ENCODE measurements around the gene TMEM98.
"Not testable (repeated sequence)": the region's sequence is repeated elsewhere in the genome, so short reads cannot be mapped to it uniquely, and the experiment has no call there.

Gene TMEM98

DNA sequence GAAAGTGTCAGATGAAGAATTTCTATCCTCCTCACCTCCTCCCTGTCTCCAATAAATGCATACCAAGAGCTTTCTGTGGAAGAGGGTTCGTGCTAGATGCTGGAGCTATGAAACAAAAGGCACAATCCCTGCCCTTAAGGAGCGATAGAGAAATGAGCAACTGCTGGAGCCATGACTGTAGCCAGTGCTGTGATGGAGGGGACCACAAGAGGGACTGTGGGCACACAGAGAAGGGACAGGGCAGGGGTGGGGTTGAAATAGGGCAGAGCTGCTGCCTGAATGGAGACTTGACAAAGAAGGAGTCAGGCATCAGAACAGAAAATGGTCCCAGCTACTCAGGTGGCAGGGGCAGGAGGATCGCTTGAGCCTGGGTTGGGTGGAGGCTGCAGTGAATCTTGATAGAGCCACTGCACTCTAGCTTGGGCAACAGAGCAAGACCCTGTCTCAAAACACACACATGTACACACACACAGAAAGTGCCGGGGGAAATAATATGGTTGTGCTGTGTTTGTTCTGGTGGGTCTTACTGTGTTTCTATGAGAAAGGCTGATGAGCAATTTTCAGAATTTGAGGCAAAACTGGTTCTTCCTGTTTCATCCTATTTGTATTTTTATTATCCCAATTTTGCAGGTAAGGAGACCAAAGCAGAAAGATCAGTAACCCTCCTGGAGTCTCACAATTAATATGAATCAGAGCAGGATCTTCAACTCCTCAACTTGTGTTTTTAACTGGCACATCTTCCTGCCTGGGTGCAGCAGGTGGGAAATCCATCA, 16.5 kb downstream of the TMEM98 start:
- no peak for DNase-seq

DNA sequence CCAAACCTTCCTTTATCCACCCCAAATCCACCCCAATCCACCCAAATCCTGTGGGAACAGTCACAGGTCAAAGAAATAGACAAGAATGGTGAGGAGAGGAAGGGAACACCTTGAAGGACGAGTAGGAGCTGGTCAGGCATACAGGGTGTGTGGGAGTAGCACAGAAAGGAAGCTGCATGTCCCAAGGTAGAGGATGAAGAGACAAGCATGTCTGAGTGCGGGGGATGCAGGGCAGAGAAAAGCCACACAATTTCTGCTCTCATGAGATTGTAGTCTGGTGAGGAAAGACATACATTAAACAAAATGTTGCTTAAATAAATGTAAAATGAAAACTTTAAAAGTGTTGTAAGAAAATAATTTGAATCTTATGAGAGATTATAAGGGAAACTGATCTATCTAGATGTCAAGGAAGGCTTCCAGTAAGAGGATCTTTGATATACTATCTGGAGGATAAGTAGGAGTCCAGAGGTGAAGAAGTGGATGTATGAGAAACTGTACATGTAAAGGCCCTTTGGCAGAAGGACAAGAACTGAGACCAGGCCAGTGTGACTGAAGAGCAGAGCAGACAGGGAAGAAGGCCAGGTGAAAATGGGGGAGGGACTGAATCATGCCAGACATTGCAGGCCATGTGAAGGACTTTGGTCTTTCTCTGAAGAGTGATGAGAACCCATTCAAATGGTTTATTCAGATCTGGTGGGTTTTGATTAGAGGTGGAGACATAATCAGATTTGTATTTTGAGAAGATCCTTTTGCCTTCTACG, 18.6 kb downstream of the TMEM98 start:
- DNase-seq, result no peak

- DNase-seq, result no peak
Observed at GRCh38 chr17:32947736-32948135, 19.8 kb downstream of the TMEM98 start.

- no peak for DNase-seq
Observed at GRCh38 chr17:32949181-32949580, 21.2 kb downstream of the TMEM98 start.

- DNase-seq, result not testable (repeated sequence)
Observed at GRCh38 chr17:32952491-32952890, 24.5 kb downstream of the TMEM98 start.

GRCh38 chr17:32953045-32953444, 25.1 kb downstream of the TMEM98 start:
- no peak for DNase-seq

GRCh38 chr17:32953857-32954256, 25.9 kb downstream of the TMEM98 start:
- no peak for DNase-seq

GRCh38 chr17:32954477-32954876, 26.5 kb downstream of the TMEM98 start:
- no peak for DNase-seq

GRCh38 chr17:32955155-32955554, 27.2 kb downstream of the TMEM98 start:
- no peak for DNase-seq

GRCh38 chr17:32956240-32956970, 28.5 kb downstream of the TMEM98 start:
- DNase-seq, result no peak

- no peak for DNase-seq
Observed at GRCh38 chr17:32958418-32958817, 30.5 kb downstream of the TMEM98 start.

- DNase-seq, result no peak
Observed at GRCh38 chr17:32960815-32961214, 32.9 kb downstream of the TMEM98 start.

GRCh38 chr17:32962320-32962711, 34.4 kb downstream of the TMEM98 start:
- no peak for DNase-seq

DNA sequence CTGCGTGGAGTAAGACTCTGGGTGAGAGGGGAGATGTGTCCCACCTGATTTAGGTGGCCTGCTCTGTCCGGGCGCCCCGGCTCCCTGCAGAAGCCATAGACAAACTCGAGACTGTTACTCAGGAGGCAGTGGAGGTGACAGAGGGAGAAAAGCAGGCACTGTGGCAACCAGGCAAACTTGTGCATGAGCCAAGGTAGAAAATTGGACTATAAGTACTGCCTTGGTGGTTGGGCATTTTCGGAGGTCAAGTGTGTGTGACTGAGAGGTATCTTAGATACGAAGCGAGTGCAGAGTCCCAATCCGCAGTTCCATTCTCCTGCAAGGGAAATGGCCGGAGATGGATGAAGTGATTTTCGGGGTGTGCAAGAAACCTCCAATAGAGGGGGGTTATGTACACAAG, 36.6 kb downstream of the TMEM98 start:
- no peak for DNase-seq

DNA sequence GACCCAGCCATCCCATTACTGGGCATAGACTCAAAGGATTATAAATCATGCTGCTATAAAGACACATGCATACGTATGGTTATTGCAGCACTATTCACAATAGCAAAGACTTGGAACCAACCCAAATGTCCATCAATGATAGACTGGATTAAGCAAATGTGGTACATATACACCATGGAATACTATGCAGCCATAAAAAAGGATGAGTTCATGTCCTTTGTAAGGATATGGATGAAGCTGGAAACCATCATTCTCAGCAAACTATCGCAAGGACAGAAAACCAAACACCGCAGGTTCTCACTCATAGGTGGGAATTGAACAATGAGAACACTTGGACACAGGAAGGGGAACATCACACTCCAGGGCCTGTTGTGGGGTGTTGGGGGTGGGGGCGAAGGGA, 41.3 kb downstream of the TMEM98 start:
- DNase-seq, result not testable (repeated sequence)

DNA sequence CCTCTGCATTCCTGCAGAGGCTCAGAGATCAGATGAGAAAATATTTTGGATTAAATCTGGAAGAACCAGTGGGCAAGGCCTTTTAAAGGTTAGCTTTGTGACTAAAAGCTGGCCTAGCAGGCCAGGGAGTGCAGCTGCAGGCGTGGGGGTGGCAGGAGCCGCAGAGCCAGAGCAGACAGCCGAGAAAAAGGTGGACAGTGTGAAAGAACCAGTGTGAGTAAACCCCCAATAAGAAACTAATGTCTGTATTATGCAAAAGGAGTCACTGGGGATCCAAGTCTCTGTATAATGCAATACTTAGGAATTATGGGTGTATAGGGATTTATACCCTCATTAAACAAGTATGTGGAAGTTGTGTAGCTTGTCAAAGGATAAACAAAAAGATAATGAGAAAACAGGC, 42.3 kb downstream of the TMEM98 start:
- no peak for DNase-seq

- DNase-seq, result no peak
Observed at GRCh38 chr17:32971171-32971570, 43.2 kb downstream of the TMEM98 start.

DNA sequence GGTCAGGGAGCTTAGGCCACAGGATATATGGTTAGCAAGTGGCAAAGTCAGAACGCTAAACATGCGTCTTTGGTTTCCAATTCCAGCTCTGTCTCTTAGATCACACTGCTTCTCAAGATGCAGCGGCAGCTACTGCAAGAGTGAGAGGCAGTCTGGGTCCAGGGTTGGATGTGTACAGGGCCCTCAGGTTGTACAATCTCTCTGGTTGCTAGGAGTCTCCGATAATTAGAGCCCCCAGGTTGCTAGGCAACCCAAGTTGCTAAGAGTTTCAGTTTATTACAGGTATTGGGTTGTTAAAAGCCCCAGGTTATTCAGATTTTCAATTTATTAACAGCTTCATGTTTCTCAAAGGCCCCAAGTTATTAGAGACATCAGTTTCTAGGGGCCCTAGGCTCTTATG, 48.2 kb downstream of the TMEM98 start:
- no peak for DNase-seq

GRCh38 chr17:32976605-32977004, 48.7 kb downstream of the TMEM98 start:
- no peak for DNase-seq

GRCh38 chr17:32980230-32980629, 52.3 kb downstream of the TMEM98 start:
- no peak for DNase-seq

- DNase-seq, result not testable (repeated sequence)
Observed at GRCh38 chr17:32981611-32982010, 53.7 kb downstream of the TMEM98 start.

GRCh38 chr17:32985050-32985756, 57.2 kb downstream of the TMEM98 start:
- DNase-seq, result no peak

DNA sequence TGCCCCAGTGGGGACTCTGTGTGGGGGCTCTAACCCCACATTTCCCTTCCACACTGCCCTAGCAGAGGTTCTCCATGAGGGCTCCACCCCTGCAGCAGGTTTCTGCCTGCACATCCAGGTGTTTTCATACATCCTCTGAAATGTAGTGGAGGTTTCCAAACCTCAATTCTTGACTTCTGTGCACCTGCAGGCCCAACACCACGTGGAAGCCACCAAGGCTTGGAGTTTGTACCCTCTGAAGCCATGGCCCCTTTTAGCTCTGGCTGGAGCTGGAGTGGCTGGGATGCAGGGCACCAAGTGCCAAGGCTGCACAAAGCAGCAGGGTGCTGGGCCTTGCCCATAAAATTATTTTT, 59.5 kb downstream of the TMEM98 start:
- DNase-seq, result not testable (repeated sequence)

Measured in activated CD4-positive, alpha-beta T cell treated with anti-CD3 and anti-CD28 coated beads for 4 hours (primary cell).